ENCODE data around the gene CCDC91.
"Not testable (repeated sequence)": the region's sequence is repeated elsewhere in the genome, so short reads cannot be mapped to it uniquely, and the experiment has no call there.

The CCDC91 gene

DNA sequence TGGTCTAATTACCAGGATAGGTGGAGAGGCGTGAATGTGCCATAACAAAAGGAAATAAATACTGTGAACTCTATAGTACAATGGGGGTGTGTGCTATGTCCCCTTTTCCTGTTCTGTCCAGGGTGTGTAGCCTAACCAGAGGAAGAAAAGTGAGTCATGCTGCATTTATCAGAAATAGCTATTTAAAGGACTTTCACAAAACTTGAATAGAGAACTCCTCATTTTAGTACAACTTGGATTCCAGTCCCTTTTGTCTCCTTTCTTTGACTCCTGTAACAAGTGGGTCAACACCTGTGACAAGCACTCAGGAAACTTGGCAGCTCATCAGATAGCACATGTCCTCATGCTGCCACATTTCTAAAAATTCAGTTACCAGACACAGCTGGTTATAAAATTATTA, 123.4 kb downstream of the CCDC91 start:
- no peak for DNase-seq
- TF ChIP-seq, protein P1, sequence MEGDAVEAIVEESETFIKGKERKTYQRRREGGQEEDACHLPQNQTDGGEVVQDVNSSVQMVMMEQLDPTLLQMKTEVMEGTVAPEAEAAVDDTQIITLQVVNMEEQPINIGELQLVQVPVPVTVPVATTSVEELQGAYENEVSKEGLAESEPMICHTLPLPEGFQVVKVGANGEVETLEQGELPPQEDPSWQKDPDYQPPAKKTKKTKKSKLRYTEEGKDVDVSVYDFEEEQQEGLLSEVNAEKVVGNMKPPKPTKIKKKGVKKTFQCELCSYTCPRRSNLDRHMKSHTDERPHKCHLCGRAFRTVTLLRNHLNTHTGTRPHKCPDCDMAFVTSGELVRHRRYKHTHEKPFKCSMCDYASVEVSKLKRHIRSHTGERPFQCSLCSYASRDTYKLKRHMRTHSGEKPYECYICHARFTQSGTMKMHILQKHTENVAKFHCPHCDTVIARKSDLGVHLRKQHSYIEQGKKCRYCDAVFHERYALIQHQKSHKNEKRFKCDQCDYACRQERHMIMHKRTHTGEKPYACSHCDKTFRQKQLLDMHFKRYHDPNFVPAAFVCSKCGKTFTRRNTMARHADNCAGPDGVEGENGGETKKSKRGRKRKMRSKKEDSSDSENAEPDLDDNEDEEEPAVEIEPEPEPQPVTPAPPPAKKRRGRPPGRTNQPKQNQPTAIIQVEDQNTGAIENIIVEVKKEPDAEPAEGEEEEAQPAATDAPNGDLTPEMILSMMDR (IDR thresholded peaks at IDR 0.05; ENCODE audit: low read depth, low read length), result no peak
- Histone ChIP-seq H3K4me1 (no peaks in the 10 kb centered on the region), H3K9me3 (no peaks in the 10 kb centered on the region), H3K27me3 (no peaks in the 10 kb centered on the region), H3K36me3 (no peaks in the 10 kb centered on the region; the same call in 1 of the 2 replicates), H3K4me3 (ENCODE audit: low read depth, low read length) (no peak overlapping the region)

DNA sequence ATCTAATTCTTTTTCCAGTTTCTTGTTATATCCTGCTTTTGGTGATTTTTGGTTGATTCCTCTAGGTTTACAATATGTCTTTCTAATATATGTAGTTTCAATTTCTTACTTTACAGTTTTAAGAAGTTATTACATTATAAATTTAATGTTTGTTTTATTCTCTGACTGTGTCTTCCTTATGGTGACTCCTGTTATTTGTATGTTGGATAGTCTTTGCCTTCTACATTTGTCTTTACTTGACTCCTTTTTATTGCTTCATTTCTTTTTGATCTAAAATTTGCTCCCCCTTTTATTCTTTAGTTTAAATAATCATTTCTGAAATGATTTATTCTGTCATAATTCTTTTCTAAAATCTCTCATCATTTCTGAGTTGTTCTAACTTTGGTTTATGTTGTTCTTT, 125.8 kb downstream of the CCDC91 start:
- Histone ChIP-seq H3K4me3 (ENCODE audit: low read depth, low read length) (no peak overlapping the region), H3K36me3 (no peaks in the 10 kb centered on the region; the same call in 1 of the 2 replicates), H3K4me1 (no peaks in the 10 kb centered on the region), H3K9me3 (no peaks in the 10 kb centered on the region), H3K27me3 (no peaks in the 10 kb centered on the region)
- TF ChIP-seq, protein P1 (IDR thresholded peaks at IDR 0.05; ENCODE audit: low read depth, low read length), result no peak
- DNase-seq, result no peak

DNA sequence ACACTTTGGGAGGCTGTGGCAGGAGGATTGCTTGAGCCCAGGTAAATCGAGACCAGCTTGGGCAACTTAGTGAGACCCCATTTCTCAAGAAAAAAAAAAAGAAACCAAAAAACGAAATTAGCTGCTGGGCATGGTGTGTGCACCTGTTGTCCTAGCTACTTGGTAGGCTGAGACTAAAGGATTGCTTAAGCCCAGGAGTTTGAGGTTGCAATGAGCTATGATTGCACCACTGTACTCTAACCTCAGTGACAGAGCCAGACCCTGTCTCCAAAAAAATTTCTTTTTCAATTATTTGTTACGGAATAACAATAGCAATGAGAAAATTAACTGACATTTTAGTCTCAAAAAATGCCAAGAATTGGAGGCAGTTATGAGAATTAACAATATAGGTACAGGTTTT, 128.0 kb downstream of the CCDC91 start:
- Histone ChIP-seq H3K36me3 (no peaks in the 10 kb centered on the region; the same call in 1 of the 2 replicates), H3K27me3 (no peaks in the 10 kb centered on the region), H3K9me3 (no peaks in the 10 kb centered on the region), H3K4me1 (no peaks in the 10 kb centered on the region), H3K4me3 (ENCODE audit: low read depth, low read length) (no peak overlapping the region)
- no peak for DNase-seq
- TF ChIP-seq, protein P1 (IDR thresholded peaks at IDR 0.05; ENCODE audit: low read depth, low read length), result no peak

DNA sequence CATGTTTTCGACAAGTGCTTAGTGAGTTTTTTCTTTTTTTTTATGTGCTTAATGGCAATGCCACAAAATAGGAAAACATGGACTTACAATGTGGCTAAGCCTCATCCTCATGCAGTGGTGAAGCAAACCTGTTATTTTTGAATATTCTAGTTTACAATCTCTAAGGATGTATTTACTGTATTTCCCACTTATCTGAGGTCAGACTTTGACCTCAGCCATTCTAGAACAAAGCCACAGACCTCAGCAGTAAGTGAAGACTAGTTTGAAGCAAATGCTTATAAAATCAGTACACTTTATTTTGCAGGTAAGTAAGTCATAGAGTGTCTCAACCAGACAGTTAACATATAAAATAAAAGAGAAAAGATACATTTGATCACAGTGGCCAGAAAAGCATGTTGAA, 130.1 kb downstream of the CCDC91 start:
- H3K9me3 ChIP-seq, result no peaks in the 10 kb centered on the region
- H3K27me3 ChIP-seq, result no peaks in the 10 kb centered on the region
- no peak overlapping the region for H3K4me3 ChIP-seq (ENCODE audit: low read depth, low read length)
- H3K36me3 ChIP-seq, result no peaks in the 10 kb centered on the region
- DNase-seq, result no peak
- TF ChIP-seq, protein P1 (IDR thresholded peaks at IDR 0.05; ENCODE audit: low read depth, low read length), result no peak
- H3K4me1 ChIP-seq, result no peaks in the 10 kb centered on the region

DNA sequence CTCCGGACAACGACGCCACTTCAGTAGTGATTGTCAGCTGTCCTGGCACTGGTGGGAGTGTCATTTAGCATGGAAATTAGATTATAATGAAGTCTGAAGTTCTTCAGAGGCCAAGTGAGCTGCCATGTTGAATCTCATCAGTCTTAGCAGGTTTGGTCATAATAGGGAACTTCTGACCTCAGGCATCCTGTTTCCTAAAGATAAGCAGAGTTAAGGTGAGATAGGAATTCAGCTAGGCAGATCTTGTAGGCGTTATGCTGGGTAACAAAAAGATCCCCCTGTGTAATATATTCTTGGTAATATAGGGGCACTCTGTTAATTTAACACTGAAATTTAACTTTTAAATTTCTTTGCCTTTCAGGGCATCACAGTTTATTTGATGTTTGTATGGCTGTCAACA, 137.5 kb downstream of the CCDC91 start:
- TF ChIP-seq, protein P1 (IDR thresholded peaks at IDR 0.05; ENCODE audit: low read depth, low read length), result no peak
- no peak overlapping the region for H3K4me3 ChIP-seq (ENCODE audit: low read depth, low read length)
- no peaks in the 10 kb centered on the region for H3K36me3 ChIP-seq
- no peaks in the 10 kb centered on the region for H3K27me3 ChIP-seq
- H3K9me3 ChIP-seq, result no peaks in the 10 kb centered on the region
- no peaks in the 10 kb centered on the region for H3K4me1 ChIP-seq
- DNase-seq, result no peak

DNA sequence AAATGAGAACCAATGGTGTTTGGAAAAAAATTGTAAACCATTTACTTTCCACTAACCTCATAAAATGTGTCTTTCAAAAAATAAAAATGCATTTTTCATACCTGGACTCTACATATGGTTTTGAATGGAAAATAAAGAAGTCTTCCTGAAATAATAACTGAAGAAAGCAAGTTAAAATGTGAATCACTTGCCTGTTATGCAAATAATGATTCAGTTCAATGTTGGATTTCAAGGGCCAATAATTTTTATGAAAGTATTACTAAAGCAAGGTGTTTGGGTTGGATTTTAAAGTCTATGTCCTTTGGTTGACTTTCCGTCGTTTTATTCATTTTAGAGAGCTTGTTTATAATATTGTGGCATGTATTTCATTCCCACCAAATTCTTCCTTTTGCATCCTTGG, 138.7 kb downstream of the CCDC91 start:
- Histone ChIP-seq H3K4me3 (ENCODE audit: low read depth, low read length) (no peak overlapping the region), H3K36me3 (no peaks in the 10 kb centered on the region), H3K9me3 (no peaks in the 10 kb centered on the region), H3K4me1 (no peaks in the 10 kb centered on the region; the same call in 1 of the 2 replicates), H3K27me3 (no peaks in the 10 kb centered on the region)
- no peak for DNase-seq
- TF ChIP-seq, protein P1 (IDR thresholded peaks at IDR 0.05; ENCODE audit: low read depth, low read length), result no peak

DNA sequence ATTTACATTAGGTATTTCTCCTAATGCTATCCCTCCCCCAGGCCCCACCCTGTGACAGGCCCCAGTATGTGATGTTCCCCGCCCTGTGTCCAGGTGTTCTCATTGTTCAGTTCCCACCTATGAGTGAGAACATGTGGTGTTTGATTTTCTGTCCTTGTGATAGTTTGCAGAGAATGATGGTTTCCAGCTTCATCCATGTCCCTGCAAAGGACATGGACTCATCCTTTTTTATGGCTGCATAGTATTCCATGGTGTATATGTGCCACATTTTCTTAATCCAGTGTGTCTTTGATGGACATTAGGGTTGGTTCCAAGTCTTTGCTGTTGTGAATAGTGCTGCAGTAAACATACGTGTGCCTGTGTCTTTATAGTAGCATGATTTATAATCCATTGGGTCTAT, 139.5 kb downstream of the CCDC91 start:
- H3K9me3 ChIP-seq; DNase-seq; H3K4me3 ChIP-seq (ENCODE audit: low read depth, low read length); H3K36me3 ChIP-seq; H3K27me3 ChIP-seq; H3K4me1 ChIP-seq: not testable (repeated sequence)

DNA sequence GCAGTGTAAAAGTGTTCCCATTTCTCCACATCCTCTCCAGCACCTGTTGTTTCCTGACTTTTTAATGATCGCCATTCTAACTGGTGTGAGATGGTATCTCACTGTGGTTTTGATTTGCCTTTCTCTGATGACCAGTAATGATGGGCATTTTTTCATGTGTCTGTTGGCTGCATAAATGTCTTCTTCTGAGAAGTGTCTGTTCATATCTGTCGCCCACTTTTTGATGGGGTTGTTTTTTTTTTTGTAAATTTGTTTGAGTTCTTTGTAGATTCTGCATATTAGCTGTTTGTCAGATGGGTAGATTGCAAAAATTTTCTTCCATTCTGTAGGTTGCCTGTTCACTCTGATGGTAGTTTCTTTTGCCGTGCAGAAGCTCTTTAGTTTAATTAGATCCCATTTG, 140.0 kb downstream of the CCDC91 start:
- not testable (repeated sequence) for H3K9me3 ChIP-seq; H3K27me3 ChIP-seq; DNase-seq; H3K4me3 ChIP-seq (ENCODE audit: low read depth, low read length); H3K4me1 ChIP-seq; H3K36me3 ChIP-seq
